Small intestine (tissue), 7 donors: ENCODE results near the gene EPX. TPM values are rescaled to one million over a fixed set of nuclear protein-coding genes. Genes with fewer than 3 reads are reported as not detected.

Source experiments
- DNase-seq, 2 donors: peaks; one replicate each; pipeline versions ENCODE4 v3.0.0 to v3.0.0-alpha.2; 2013
- FAIRE-seq: peaks from 2 replicates; lab custom pipeline; 2012; peaks lifted over from hg19 to GRCh38; lab: Jason Lieb, UNC
- H3K27ac ChIP-seq, 3 donors: one replicate each; pipeline ENCODE4 v1.5.1; 2013; ENCODE audit warnings: low read length in 2 of 3, mild to moderate bottlenecking in 2 of 3, control low read depth in 1 of 3, inconsistent platforms in 1 of 3, low read depth in 1 of 3, moderate library complexity in 1 of 3
- H3K27me3 ChIP-seq, 3 donors: one replicate each; pipeline ENCODE4 v1.6.1; 2013; ENCODE audit warnings: low read length in 3 of 3, inconsistent platforms in 1 of 3; ENCODE audit not compliant: control insufficient read depth in 3 of 3, insufficient read depth in 3 of 3
- H3K36me3 ChIP-seq, 3 donors: one replicate each; pipeline ENCODE4 v1.6.1; 2013; ENCODE audit warnings: low read length in 3 of 3, inconsistent platforms in 1 of 3, low read depth in 1 of 3, mild to moderate bottlenecking in 1 of 3, moderate library complexity in 1 of 3; ENCODE audit not compliant: control insufficient read depth in 3 of 3, insufficient read depth in 2 of 3
- H3K4me1 ChIP-seq, 3 donors: one replicate each; pipeline ENCODE4 v1.6.1; 2013; ENCODE audit warnings: low read length in 2 of 3, inconsistent platforms in 1 of 3, low read depth in 1 of 3, mild to moderate bottlenecking in 1 of 3, moderate library complexity in 1 of 3; ENCODE audit not compliant: control insufficient read depth in 3 of 3, insufficient read depth in 2 of 3
- H3K4me3 ChIP-seq, 3 donors: one replicate each; pipeline ENCODE4 v1.5.1; 2013; ENCODE audit warnings: low read length in 3 of 3, control low read depth in 1 of 3, inconsistent platforms in 1 of 3, low read depth in 1 of 3, mild to moderate bottlenecking in 1 of 3, moderate library complexity in 1 of 3
- H3K9me3 ChIP-seq, 2 donors: one replicate each; pipeline ENCODE4 v1.6.1; 2013; ENCODE audit warnings: low read depth in 1 of 2, low read length in 1 of 2; ENCODE audit not compliant: control insufficient read depth in 2 of 2, insufficient read depth in 1 of 2
- WGBS, 3 donors: extraction: QIAGEN DNeasy Blood & Tissue Kit; methylation state at CpG; one replicate each; pipeline ENCODE4 v1.1.7; 2013; 5-methylcytosine and 5-hydroxymethylcytosine counted together
- polyA plus RNA-seq, 4 donors: library from polyadenylated mRNA; stranded (reverse) in 3 of 4; unstranded in 1 of 4; fragments of 200-250 nt in 3 of 4; fragments of 120-200 nt in 1 of 4; gene quantifications; one replicate each; pipeline versions ENCODE4 v1.2.1 to v1.2.3, GENCODE V29; 2013
- donor health status: healthy with polysubstance abuse.
- donor health status: control.
- donor health status: control.
- donor health status: Bipolar disorder and iron deficiency.
- donor health status: healthy.

EPX gene
- polyA plus RNA-seq, 4 donors = 0.24 TPM; not detected in 3

- Histone ChIP-seq H3K27ac (no peak overlapping the region), H3K9me3 (no peaks in the 10 kb centered on the region), H3K36me3 (no peaks in the 10 kb centered on the region), H3K4me3 (no peak overlapping the region), H3K27me3 (peaks cover 0 to 12% (median 0%) of the 10 kb centered on the region in 3 donors), H3K4me1 (peaks cover 0 to 14% (median 0%) of the 10 kb centered on the region in 3 donors)
- 46 to 62% (median 55%) methylated on average over 11 of the region's 11 CpGs for WGBS, 3 donors
- FAIRE-seq = no peak
- DNase-seq = peak in 1 of 2 donors; percentile 31
Measured at GRCh38 chr17:58189436-58190146, 2.9 kb upstream of the EPX start.

DNA sequence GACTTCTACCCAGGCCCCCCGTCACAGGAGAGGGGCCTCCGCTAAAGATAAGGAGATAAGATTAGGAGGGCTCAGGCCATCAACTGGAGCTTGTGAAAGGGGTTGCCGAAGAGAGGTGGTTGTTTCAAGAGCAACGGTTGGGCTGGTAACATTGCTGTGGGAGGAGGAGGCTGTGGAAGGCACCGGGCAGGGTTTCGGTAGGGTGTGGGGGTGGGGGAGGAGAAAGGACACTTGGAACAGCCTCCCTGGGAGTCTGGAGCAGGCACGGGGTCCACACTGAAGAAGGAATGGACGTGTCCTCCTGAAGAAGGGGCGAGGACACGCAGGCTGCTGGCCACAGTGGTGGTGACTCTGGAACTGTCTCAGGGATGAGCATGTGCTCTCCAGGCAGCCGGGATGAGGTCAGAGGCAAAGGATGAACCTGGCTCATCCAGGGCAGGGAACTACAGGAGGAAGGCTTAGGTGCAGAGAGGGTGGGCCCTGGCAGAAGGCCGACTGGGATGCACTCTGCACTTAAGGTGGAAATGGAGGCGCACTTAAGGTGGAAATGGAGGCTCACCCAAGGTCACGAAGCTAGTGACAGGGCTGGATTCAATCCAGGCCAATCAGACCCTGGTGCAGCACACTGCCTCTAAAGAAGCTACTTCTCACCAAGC lies 1.2 kb upstream of the EPX start:
- Histone ChIP-seq H3K27me3 (peaks cover 0 to 12% (median 0%) of the 10 kb centered on the region in 3 donors), H3K4me3 (no peak overlapping the region), H3K4me1 (peaks cover 0 to 7% (median 0%) of the 10 kb centered on the region in 3 donors), H3K27ac (no peak overlapping the region), H3K36me3 (no peaks in the 10 kb centered on the region), H3K9me3 (no peaks in the 10 kb centered on the region)
- 25 to 36% (median 36%) methylated on average over 14 of the region's 14 CpGs for WGBS, 3 donors
- FAIRE-seq = no peak
- no peak for DNase-seq

DNA sequence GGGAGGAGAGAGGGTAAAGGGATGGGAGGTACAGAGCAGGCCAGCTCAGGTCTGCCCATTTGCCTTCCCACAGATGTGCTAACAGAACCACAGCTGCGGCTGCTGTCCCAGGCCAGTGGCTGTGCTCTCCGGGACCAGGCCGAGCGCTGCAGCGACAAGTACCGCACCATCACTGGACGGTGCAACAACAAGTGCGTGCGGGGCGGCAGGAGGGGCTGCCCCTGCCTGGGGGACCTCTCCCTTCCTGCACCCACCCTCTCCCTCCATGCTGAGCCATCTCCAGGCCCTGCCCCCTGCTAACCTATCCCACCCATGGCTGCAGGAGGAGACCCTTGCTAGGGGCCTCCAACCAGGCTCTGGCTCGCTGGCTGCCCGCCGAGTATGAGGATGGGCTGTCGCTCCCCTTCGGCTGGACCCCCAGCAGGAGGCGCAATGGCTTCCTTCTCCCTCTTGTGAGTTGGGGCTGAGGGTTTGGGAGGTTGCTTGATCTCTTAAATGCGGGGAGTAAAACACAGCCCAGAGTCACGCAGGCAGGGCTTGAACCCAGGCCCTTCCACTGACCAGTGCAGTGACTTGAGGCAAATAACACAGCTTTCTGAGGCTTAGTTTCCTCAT lies 1.2 kb downstream of the EPX start:
- FAIRE-seq (no peak), DNase-seq (no peak)
- peaks cover 0 to 7% (median 0%) of the 10 kb centered on the region in 3 donors for H3K4me1 ChIP-seq
- H3K27me3 ChIP-seq = peaks cover 0 to 11% (median 0%) of the 10 kb centered on the region in 3 donors
- no peaks in the 10 kb centered on the region for H3K9me3 ChIP-seq
- H3K4me3 ChIP-seq = no peak overlapping the region
- H3K27ac ChIP-seq = no peak overlapping the region
- H3K36me3 ChIP-seq = no peaks in the 10 kb centered on the region
- 76 to 86% (median 77%) methylated on average over 12 to 18 of the region's 18 CpGs for WGBS, 3 donors

DNA sequence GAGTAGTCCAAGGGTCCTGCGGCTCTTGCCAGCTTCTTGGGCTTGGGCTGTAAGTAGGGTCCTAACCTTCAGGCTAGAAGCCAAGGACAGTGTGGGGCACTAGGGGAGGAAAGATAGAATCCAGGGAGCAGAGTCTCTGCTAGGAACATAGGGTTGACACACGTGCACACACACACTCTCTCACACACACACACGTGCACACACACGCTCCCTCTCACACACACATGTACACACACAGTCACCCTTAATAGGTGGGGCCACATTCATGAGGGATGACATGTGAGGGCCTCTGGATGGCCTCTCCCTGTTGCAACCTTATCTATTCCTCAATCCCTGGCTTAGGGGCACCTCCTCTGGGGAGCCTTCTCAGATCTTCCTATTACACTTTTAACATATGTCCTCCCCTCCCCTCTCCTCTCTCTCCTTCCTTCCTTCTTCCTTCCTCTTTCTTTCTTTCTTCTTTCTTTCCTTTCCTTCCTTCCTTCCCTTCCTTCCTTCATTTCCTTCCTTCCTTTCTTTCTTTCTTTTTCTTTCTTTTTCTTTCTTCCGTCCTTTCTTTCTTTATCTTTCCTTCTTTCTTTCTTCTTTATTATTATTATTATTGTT lies 3.1 kb downstream of the EPX start:
- Histone ChIP-seq H3K9me3 (no peaks in the 10 kb centered on the region), H3K36me3 (no peaks in the 10 kb centered on the region), H3K4me1 (peaks cover 0 to 7% (median 0%) of the 10 kb centered on the region in 3 donors), H3K27ac (no peak overlapping the region), H3K4me3 (no peak overlapping the region), H3K27me3 (peaks cover 0 to 15% (median 0%) of the 10 kb centered on the region in 3 donors)
- 58 to 84% (median 76%) methylated on average over 5 of the region's 5 CpGs for WGBS, 3 donors
- FAIRE-seq (no peak), DNase-seq (no peak)

- Histone ChIP-seq H3K9me3 (no peaks in the 10 kb centered on the region), H3K36me3 (no peaks in the 10 kb centered on the region), H3K27me3 (peaks cover 0 to 12% (median 0%) of the 10 kb centered on the region in 3 donors), H3K27ac (no peak overlapping the region), H3K4me3 (no peak overlapping the region), H3K4me1 (peaks cover 0 to under 1% (median 0%) of the 10 kb centered on the region in 3 donors)
- FAIRE-seq = no peak
- DNase-seq = no peak
- WGBS, 3 donors = 80 to 83% (median 81%) methylated on average over 7 of the region's 7 CpGs
Measured at GRCh38 chr17:58196610-58197009, 4.1 kb downstream of the EPX start.

DNA sequence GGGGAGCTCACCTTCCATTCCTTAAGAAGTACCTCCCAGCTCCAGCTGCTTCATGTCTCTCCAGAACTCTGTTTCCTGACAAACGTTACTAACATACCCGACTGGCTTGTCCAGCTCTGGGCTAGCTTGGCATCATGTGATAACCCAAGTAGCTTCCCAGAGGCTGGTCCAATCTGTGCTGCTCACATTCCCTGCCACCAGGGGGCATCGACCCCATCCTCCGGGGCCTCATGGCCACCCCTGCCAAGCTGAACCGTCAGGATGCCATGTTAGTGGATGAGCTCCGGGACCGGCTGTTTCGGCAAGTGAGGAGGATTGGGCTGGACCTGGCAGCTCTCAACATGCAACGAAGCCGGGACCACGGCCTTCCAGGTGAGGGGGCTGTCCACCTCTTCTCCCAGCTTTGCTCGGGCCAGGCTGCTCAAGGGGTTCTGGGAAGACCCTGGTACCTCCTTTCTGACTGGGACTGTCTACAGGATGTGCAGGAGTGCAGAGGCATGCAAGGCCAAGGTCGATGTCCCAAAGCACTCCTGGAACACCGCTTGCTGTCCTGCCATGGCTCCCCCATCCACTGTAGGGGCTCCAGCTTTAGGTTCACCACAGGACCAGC lies 7.6 kb downstream of the EPX start:
- Histone ChIP-seq H3K36me3 (peaks cover 0 to 9% (median 0%) of the 10 kb centered on the region in 3 donors), H3K27ac (no peak overlapping the region), H3K4me3 (no peak overlapping the region), H3K9me3 (no peaks in the 10 kb centered on the region), H3K27me3 (peaks cover 0 to 12% (median 0%) of the 10 kb centered on the region in 3 donors), H3K4me1 (no peaks in the 10 kb centered on the region)
- FAIRE-seq (no peak), DNase-seq (peak; percentile 50 to 60)
- WGBS, 3 donors = 40 to 45% (median 44%) methylated on average over 14 of the region's 14 CpGs

GRCh38 chr17:58202859-58203258 lies 10.3 kb downstream of the EPX start:
- Histone ChIP-seq H3K27me3 (peaks cover 0 to 12% (median 0%) of the 10 kb centered on the region in 3 donors), H3K36me3 (peaks cover 0 to 31% (median 4%) of the 10 kb centered on the region in 3 donors), H3K27ac (no peak overlapping the region), H3K4me1 (no peaks in the 10 kb centered on the region), H3K9me3 (no peaks in the 10 kb centered on the region), H3K4me3 (no peak overlapping the region)
- DNase-seq (no peak), FAIRE-seq (no peak)
- 82 to 90% (median 87%) methylated on average over 7 of the region's 7 CpGs for WGBS, 3 donors

GRCh38 chr17:58204796-58205195 lies 12.3 kb downstream of the EPX start:
- Histone ChIP-seq H3K4me3 (no peak overlapping the region), H3K9me3 (no peaks in the 10 kb centered on the region), H3K36me3 (peaks cover 2 to 37% (median 7%) of the 10 kb centered on the region in 3 donors), H3K4me1 (peaks cover 0 to 5% (median 0%) of the 10 kb centered on the region in 3 donors), H3K27me3 (peaks cover 0 to 4% (median 0%) of the 10 kb centered on the region in 3 donors), H3K27ac (no peak overlapping the region)
- FAIRE-seq (no peak), DNase-seq (no peak)
- 88 to 92% (median 88%) methylated on average over 5 of the region's 5 CpGs for WGBS, 3 donors
